ENCODE measurements around the gene PTPN22. TPM values are rescaled to one million over a fixed set of nuclear protein-coding genes. Genes with fewer than 3 reads are reported as not detected.

The PTPN22 gene
- total RNA-seq, 2 donors from 2014 or later, result 3.9 to 4.6 TPM

GRCh38 chr1:113891631-113892220 lies 20.2 kb upstream of the PTPN22 start:
- intact Hi-C loops (cut with DNase I), result no loop called here

GRCh38 chr1:113890816-113891215 lies 19.3 kb upstream of the PTPN22 start:
- intact Hi-C loops (cut with DNase I), result no loop called here
- DNase-seq (ENCODE audit: low spot score), result no peak

More at GRCh38 chr1:113891631-113892220, 20.2 kb upstream of the PTPN22 start:
- no peak for DNase-seq (ENCODE audit: low spot score)

- no peak for DNase-seq (ENCODE audit: low spot score)
- intact Hi-C loops (cut with DNase I), result no loop called here
These were observed 16.1 kb upstream of the PTPN22 start, which contains the start of gene BCL2L15 for GRCh38 chr1:113887402-113888175. Gene BCL2L15, minus strand, starts transcription at chr1:113887581. Its CDS starts 206 bp downstream, at chr1:113887375.

- intact Hi-C loops (cut with DNase I), result no loop called here
- no peak for DNase-seq (ENCODE audit: low spot score)
These were observed 15.2 kb upstream of the PTPN22 start for GRCh38 chr1:113886417-113887401.

- intact Hi-C loops (cut with DNase I), result no loop called here
- DNase-seq (ENCODE audit: low spot score), result no peak
These were observed 10.1 kb upstream of the PTPN22 start for GRCh38 chr1:113881661-113882060.

- DNase-seq (ENCODE audit: low spot score), result no peak
- intact Hi-C loops (cut with DNase I), result no loop called here
These were observed 8.2 kb upstream of the PTPN22 start for GRCh38 chr1:113879739-113880038.

- DNase-seq (ENCODE audit: low spot score), result no peak
- intact Hi-C loops (cut with DNase I), result no loop called here
These were observed 4.7 kb upstream of the PTPN22 start for GRCh38 chr1:113876176-113876575.

GRCh38 chr1:113875714-113876113 lies 4.2 kb upstream of the PTPN22 start:
- intact Hi-C loops (cut with DNase I), result no loop called here

GRCh38 chr1:113874012-113874879 lies 2.7 kb upstream of the PTPN22 start:
- intact Hi-C loops (cut with DNase I), result no loop called here
- no peak for DNase-seq (ENCODE audit: low spot score)

More at GRCh38 chr1:113875714-113876113, 4.2 kb upstream of the PTPN22 start:
- DNase-seq (ENCODE audit: low spot score), result no peak

- no peak for DNase-seq (ENCODE audit: low spot score)
- intact Hi-C loops (cut with DNase I), result no loop called here
These were observed 865 bp upstream of the PTPN22 start for GRCh38 chr1:113872219-113872935.

- DNase-seq (ENCODE audit: low spot score), result no peak
- intact Hi-C loops (cut with DNase I), result no loop called here
These were observed 734 bp downstream of the PTPN22 start for GRCh38 chr1:113870778-113871177.

GRCh38 chr1:113868387-113869083 lies 3.0 kb downstream of the PTPN22 start:
- intact Hi-C loops (cut with DNase I), result no loop called here
- no peak for DNase-seq (ENCODE audit: low spot score)

GRCh38 chr1:113861641-113862040 lies 9.9 kb downstream of the PTPN22 start:
- intact Hi-C loops (cut with DNase I), result no loop called here
- no peak for DNase-seq (ENCODE audit: low spot score)

- intact Hi-C loops (cut with DNase I), result no loop called here
- DNase-seq (ENCODE audit: low spot score), result no peak
These were observed 10.6 kb downstream of the PTPN22 start for GRCh38 chr1:113860891-113861290.

- intact Hi-C loops (cut with DNase I), result no loop called here
- no peak for DNase-seq (ENCODE audit: low spot score)
These were observed 11.9 kb downstream of the PTPN22 start for GRCh38 chr1:113859478-113860175.

GRCh38 chr1:113858982-113859381 lies 12.5 kb downstream of the PTPN22 start:
- intact Hi-C loops (cut with DNase I), result no loop called here
- DNase-seq (ENCODE audit: low spot score), result no peak

- intact Hi-C loops (cut with DNase I), result no loop called here
- DNase-seq (ENCODE audit: low spot score), result no peak
These were observed 13.1 kb downstream of the PTPN22 start for GRCh38 chr1:113858418-113858817.

Measured in posterior vena cava (tissue), 2 donors.